NCI-H2196 (cell line): ENCODE measurements around the gene FLT1.

Experiments used
- DNase-seq: peaks from one replicate; lab custom pipeline; 2025; ENCODE audit not compliant: unreplicated experiment; lab: John Stamatoyannopoulos, UW

Gene FLT1

DNA sequence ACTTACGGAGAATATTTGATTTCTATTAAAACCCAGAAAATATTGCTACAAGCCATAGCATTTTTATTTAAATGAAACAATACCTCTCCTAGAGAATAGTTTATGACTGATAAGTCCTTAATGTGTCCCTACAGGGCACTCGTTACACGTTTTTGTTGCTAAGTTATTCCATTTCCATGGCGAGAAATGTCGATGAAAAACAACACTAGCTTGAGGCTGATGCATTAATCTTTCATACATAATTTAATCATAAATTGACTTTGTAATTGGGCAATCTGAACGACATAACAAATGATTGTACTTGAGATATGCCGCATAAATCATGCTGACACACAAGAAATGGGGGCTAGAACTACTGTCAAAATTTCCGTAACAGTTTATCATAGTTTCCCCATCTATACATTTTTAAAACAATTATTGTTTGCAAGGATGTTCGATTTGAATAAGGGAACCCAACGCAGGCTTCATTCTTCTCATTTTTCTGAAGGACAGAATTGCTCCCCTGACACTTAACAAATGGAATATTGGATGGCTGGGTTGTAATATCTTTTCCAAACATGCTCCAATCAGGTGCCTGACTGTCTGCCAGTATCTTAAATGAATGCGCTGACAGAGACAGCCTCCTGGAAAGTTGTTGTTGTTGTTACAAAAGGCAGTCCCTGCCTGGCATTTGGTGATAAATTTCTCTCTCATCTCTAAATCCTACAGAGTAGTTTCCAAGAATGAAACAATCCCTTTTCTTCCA, 61.9 kb downstream of the FLT1 start:
- no peak for DNase-seq

DNA sequence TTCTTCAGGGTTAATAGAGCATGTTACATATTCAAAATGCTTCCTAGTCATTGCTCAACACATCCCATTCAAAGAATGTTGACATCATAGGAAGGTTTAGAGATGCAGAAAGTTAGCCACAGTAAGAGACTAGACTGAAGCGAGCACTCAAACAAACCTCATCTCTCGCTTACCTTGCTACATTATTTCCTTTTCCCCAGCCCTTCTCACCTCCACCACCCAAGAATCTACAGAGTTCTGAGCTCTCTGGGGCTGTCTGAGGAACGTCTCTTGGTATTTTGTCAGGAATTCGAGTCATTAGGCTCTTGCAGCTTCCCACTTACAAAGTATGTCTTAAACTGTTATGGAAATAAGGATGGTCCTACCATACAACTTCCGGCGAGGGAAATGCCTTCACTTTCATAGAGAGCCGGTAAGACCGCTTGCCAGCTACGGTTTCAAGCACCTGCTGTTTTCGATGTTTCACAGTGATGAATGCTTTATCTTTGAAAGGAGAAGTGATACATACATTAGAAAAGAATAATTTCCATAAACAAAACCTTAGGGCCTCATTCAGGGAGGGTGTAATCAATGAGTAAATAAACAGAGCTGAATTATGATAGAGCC, 65.1 kb downstream of the FLT1 start:
- no peak for DNase-seq

DNA sequence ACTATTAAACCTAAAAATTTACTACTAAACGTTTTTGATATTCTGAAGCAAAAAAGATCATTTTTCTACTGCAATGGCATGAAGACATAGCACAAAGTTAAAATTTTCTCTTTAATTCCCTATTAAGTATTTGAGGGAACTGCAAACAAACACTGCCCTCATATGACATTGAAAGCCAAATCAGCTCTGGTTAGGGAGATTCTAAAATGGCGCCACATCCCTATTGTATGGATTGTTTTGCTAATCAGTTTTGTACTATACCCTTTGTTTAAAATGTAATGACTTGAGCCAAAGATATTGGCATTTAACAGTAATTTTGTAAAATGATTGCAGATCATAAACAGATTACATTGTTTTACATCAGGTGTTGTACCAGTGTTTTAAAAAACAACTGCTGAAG, 65.8 kb downstream of the FLT1 start:
- no peak for DNase-seq

DNA sequence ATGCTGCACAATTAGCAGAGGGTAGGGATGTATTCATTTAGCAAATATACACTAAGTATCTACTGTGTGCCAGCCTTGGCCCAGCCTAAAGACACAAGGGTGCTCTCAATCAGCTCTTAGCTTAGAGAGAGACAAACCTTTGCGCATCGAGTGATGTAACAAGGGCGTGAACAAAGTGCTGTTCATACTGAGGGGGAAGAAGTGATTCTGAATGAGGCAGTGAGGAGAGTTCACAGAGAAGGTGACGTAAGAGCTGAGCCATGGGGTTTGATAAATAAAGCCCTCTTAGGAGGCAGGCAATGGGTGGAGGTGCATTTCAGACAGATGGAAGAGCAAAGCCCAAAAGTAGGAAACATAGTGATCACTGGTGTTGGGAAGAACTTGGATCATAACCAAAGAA, 68.5 kb downstream of the FLT1 start:
- no peak for DNase-seq

DNA sequence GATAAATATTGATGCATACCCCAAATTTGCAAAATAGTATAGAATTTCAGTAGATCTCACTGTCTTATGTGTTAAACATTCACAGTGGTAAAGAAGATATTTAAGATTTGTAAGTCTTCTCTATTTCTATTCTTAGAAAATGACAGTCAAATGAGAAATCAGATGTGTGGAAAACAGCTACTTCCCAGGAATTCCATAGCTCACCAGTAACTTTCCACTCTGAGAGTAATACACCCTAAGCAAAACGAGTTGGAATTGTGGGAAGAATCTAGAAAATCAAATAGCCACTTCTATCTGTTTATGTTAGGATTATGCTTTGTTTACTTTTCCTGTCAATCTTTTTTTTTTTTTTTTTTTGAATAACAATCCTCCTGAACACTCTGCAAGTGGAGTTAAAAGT, 69.1 kb downstream of the FLT1 start:
- DNase-seq = no peak

DNA sequence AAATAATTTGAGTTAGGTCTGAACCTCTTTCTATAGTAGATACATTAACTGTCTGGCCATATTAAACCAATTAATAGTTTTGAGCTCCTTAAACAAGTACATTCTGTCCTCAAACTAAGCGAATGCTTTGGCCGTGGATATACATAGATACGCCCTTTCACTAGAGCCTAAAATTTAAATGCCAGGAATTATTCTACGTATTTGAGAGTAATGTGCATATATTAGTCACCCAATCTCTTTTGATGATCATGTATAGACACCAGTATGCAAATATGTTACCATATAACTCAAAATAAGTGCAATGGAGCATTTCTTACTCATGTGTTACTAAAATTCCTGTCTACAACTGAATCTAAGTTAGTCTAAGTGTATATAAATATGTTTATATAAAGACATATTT, 70.4 kb downstream of the FLT1 start:
- no peak for DNase-seq

DNA sequence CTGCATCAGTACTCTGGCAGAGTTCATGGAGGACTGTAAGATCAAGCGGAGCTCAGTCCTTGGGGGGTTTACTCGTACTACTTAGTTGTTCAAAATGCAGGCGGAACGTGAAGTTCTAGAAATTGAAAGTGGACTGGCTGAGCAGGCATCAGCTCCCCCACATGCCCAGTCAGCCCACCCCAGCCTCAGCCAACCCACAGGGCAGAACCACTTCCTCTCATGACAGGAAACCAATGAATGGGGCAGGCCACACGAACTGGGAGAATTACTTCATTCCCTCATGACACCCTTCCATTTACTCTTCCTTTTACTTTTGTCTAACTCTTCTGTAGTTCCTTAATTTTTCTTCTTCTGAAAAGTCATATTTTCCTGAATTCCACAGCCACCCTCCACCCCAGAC, 71.9 kb downstream of the FLT1 start:
- no peak for DNase-seq

DNA sequence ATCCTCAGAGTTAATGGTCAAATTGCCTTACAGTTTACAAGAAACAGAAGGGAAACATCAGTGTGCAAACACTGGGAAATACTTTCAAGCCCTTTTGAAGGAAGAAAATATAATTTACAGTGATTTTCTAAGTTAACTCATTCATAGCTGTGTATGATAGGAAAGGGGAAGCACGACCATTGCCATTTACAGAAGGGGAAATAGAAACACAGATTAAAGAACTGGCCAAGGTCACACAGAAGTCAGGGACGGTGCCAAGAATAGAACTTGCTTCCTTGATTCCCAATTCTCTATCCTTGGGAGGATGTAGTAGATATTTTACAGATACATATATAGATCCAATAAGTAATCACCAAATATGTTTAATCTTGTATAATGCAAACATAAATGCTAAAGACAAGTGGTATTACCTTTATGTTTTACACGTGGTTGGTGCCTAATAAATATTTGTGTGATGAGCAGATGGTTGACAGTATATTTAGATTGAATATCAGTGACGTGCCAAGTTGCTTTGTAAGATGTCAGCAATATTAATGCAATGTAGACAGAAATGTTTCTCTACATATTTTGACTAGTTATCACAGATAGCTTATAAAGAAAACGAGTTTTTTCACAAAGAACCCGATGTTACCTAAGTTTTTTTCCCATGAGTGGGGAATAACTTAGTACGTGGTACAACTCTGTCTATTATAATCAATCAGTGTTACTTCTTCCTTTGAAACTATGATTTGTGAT, 73.1 kb downstream of the FLT1 start:
- DNase-seq = no peak

DNA sequence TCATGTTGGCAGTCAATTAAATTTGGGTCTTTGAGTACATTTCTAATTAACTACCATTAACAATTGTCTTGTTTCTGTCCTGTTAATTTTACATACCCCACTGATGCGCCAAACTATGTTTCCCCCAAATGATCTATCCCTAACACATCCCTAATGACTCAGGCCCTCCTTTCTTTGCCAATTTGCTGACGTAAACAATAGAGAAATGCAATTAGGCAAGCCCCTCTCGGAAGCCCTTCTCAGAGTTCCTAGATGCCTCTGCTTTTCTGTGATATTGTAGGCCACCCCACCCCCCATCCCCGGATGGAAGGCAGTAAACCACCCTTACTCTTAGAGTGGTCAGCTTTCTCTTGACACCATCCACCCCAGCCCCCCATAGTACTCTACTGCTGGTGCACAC, 74.2 kb downstream of the FLT1 start:
- no peak for DNase-seq

DNA sequence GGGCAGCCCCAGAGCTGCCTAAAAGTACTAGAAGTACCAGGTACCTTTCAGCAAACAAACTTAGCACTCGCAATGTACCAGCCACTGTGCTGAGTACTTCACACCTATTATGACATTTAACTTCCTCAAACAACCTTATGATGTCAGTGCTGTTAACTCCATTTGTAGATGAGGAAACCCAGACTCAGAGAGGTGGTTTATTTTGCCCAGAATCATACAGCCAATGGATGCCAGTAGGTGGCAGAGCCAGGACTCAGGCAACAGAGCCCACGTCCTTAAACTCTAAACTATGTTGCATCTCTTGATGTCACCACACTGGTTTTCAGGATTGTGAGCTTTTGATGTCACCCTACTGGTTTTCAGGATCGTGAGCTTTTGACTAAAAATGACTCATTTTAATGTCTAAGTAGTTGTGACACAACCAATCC, 78.9 kb downstream of the FLT1 start:
- DNase-seq = no peak

DNA sequence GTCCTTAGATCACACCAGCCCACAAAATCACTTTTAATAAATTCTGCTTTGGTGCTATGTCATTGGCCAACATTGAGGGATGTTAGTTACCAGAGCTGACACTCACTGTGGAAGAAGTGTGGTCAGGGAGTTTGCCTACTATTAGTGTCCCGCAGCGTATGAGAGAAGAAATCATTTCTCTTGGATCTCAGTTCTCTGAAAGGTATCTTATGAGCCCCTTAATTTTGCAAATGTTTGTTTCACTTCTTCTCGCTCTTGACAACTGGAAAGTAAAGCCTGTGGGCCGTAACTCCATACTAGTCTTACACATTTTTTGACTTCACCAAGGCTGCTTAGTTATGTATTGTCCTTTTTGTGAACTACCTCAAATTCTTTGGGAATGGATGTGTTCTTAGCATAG, 80.9 kb downstream of the FLT1 start:
- no peak for DNase-seq

DNA sequence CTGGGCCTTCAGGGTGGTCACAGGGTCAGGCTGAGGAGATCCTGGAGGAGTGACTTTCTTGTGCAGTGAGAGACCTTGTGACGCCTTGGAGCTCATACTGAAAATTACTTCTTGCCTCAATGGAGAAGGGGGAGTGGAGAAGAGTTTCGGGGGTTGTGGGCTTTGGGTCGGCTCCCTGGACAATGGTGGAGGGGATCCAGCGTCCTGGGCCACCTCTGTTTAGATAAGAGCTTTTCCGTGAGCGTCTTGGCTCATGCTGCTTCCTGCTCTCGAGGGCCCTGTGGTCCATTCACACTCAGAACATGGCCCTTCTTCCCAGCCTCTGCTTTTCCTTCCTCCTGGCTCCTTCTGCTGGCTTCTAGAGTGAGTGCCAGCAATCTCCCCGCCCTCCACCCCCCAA, 81.9 kb downstream of the FLT1 start:
- no peak for DNase-seq

DNA sequence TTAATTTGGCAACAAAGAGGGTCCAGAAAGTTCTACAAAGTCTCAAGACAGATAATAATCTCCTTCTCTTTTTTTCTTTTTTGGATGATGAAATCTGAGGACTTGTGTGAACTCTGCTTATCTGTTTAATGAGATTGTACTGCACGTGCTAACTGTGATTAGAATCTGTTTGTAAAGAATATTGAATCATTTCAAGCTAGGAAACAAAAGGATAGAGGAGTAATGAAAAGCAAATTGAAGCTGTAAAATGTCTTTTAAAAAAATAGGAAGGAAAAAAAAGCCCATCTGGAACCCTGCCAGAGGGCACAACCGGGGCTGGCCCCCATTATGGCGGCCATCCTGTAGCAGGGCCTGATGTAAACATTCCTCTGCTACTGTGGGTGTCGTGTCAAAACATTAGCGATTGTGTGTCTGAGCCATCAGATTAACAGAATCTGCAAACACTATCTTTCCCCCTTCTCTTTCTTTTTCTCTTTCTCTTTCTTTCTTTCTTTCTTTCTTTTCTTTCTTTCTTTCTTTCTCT, 83.0 kb downstream of the FLT1 start:
- DNase-seq = no peak

DNA sequence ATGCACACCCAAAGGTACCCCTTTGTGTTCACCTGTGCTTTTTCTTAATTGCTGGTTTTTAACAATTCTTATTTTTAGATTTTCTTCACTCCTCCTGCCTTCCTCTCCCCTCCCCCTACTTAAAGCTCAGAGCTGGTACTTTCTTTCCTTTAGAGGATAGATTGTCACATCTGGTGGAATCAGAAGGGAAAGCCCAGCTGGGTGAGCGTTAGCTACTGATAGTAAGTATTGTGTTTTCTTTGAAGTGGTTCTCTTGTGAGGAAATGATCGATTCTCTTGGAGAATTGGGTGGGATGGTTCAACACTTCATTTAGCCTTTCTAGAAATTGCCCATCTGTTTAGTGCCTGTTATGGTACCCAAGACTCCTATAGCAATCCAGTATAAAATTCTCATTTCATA, 84.8 kb downstream of the FLT1 start:
- no peak for DNase-seq

DNA sequence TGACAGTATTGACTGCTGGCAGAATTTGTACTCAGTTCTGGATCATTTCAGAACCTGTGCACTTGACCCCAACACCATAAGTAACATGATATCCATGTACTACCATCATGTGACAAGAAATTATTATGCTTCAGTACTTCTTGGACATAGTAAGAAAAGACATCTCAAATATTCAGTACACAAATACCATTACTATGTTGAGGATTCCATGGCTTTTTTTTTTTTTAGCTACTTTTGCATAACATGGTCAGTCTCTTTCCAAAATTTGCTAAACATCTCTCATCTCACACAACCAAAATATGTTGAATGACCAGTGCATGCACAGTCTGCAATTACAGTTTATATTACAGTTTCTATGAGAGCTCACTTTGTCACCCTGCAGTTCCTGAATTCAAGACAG, 85.3 kb downstream of the FLT1 start:
- no peak for DNase-seq

DNA sequence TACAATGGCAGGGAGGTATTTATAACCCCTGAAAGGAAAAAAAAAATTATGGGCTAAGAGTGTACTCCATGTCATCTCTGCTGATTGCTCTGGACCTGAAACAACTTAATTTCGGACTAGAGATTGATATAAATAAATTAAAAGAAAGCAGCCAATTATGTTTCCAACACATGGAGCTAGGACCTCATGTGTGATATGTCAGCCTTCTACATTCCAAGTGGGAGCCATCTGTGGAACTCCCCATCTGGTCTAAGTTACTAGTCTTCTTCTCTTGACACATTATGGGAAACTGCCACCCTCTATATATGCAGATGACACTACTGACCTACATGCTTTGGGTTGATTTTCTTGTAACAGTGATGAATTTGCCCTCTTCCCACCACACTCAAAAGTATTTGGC, 86.1 kb downstream of the FLT1 start:
- DNase-seq = no peak

DNA sequence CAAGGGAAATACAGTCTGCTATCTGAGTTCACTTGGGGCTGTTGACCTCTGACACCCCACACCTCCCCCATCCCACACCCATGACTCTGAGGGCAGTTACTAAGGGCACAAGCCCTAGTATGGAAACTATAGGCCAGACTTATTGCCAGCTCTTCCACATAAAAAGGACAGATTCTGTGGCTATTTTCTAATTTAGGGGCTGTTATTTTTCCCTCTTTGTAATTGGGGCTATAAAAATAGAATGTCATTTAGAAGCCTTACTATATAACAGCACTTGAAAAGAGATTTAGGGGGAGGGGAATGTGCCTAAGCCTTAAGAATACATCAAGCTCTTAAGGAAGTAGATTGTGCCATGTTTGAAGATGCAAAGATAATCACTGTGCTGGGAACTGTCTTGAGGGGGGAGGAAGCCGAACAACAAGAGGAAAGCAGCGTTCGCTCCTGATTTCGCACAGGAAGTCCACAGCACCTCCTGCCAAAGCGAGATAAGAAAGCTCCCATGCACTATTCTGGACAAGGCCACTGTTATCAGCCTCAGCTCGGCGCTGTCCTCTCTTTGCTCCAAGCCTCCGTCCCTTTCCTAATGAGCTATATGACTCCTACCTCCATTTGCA, 86.6 kb downstream of the FLT1 start:
- DNase-seq = no peak

DNA sequence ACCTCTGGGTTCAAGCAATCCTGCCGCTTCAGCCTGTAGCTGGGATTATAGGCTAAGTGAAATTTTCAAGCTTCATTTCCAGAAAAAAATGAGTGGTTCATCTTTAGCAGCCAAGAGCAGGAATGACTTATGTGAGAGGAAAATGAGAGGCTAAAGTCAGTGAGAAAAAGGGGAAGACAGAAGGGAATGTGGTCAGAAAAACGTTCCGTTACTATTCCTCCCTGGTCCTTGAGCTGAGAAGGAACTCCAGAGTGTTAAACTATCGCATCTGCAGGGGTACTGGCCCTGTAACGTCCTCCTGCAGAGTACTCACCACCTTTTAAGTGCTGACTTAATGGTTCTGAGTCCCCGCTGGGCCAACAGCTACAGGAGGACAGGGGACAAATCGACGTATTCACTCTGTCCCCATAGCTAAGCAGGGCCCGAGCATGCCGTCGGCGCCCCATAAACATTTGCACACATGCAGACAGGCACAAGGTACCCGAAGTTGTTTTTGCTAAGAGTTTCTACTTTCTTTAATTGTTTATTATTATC, 88.1 kb downstream of the FLT1 start:
- DNase-seq = no peak

DNA sequence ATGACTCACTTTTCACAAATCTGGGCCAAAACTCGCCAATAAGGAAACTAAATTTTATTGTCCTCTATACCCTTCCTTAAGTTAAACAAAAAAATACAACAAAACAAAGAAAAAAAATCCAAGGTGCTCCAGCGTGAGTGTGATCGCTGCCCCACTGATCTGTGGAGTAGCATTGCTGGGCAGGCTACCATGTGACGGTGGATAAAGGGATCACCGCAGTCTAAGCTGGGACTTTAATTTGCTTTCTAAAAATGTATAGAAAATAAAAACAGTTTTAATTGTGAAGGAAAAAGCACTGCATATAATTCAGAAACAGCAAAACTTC, 92.9 kb downstream of the FLT1 start:
- no peak for DNase-seq

DNA sequence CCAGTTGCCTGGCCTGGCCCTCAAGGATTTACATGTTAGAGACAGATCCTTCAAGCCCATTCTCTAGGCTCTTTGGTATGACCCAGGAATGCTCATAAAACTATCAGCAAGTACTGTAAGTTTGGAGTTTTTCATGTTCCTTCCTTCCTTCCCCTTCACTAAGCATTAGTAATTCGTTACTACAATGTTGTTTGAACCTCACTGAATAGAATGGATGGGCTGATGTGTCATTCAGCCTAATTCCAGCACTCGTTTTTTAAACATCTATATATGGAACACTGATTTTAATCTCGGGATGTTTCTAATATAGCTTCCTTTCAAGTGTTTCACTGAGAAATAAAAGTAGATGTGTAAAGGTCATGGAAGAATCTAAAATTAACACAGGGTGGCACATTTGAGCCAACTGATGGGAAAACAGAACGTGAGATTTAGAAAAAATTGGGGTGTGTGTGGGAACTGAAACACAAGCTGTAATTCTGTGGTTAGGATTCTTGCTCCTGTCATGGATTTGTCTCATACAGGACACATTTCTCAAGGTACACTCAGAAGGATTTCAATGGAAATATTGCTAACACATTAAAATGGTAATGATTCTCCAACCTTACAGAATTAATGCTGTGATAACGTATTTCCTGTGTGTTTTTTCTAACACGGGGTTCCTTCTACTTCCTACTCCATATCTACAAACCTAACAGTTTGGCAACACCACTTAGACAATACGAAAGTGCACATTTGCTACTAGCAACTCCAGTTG, 93.4 kb downstream of the FLT1 start:
- no peak for DNase-seq

DNA sequence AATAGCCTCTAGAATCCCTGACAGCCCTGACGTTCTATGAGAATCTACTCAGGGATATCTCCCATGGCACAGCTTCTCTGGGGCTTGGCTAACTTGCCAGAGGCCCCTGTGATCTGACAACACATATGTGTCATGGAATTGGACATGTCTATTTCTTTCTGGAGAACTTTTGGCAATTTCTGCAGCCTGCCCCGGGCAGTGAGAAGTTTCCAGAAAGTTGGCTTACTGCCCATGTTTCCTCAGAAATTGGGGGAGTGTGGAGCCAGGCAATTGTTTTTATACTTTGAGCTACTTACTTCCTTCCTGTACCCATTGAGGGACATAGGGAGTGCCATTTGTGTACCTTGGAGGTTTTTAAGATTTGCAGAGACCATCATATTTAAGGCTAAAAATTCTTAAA, 98.9 kb downstream of the FLT1 start:
- DNase-seq = no peak
